KMS-11 (cell line): ENCODE results near the gene NRXN3.

Source experiments
- H2AFZ ChIP-seq: fragments of 200-600 bp; sonication (generic); 2 replicates; pipeline ENCODE4 v1.6.1; 2016; ENCODE audit warnings: antibody characterized with exemption, mixed run types, low read depth
- H3K27ac ChIP-seq: fragments of 200-600 bp; sonication (generic); 2 replicates; pipeline ENCODE4 v1.6.1; 2016; ENCODE audit warnings: mild to moderate bottlenecking, mixed run types
- H3K27me3 ChIP-seq: fragments of 200-600 bp; sonication (generic); 2 replicates; pipeline ENCODE4 v1.6.1; 2017; ENCODE audit warnings: mild to moderate bottlenecking, low read depth, mixed run types, moderate library complexity; ENCODE audit not compliant: insufficient read depth
- H3K36me3 ChIP-seq: fragments of 200-600 bp; sonication (generic); 2 replicates; pipeline ENCODE4 v1.6.1; 2017; ENCODE audit warnings: mild to moderate bottlenecking, mixed run types; ENCODE audit not compliant: insufficient read depth
- H3K4me1 ChIP-seq: fragments of 200-600 bp; sonication (generic); 2 replicates; pipeline ENCODE4 v1.6.1; 2016; ENCODE audit warnings: mild to moderate bottlenecking, low read depth, mixed run types; ENCODE audit not compliant: poor library complexity, severe bottlenecking
- H3K4me2 ChIP-seq: fragments of 200-600 bp; sonication (generic); 2 replicates; pipeline ENCODE4 v1.7.0; 2016; ENCODE audit warnings: mild to moderate bottlenecking, mixed run types
- H3K4me3 ChIP-seq: fragments of 200-600 bp; sonication (generic); IDR thresholded peaks from 2 replicates; pipeline ENCODE4 v1.6.1; 2017; ENCODE audit warnings: low read depth, low read length, mixed read lengths; ENCODE audit not compliant: insufficient read depth
- H3K79me2 ChIP-seq: fragments of 200-600 bp; sonication (generic); 2 replicates; pipeline ENCODE4 v1.6.1; 2016; ENCODE audit warnings: low read depth, mixed run types; ENCODE audit not compliant: insufficient read depth
- H3K9ac ChIP-seq: fragments of 200-600 bp; sonication (generic); 2 replicates; pipeline ENCODE4 v1.6.1; 2016; ENCODE audit warnings: mild to moderate bottlenecking, mixed run types
- H4K20me1 ChIP-seq: fragments of 200-600 bp; sonication (generic); 2 replicates; pipeline ENCODE4 v1.6.1; 2016; ENCODE audit warnings: mild to moderate bottlenecking, mixed run types; ENCODE audit not compliant: insufficient read depth
- CTCF ChIP-seq: fragments of 200-600 bp; sonication (generic); conservative IDR thresholded peaks from 2 replicates; pipeline ENCODE4 v1.6.1; 2017; ENCODE audit warnings: low read depth, mild to moderate bottlenecking, antibody characterized with exemption, low read length, moderate library complexity, mixed read lengths

The NRXN3 gene

DNA sequence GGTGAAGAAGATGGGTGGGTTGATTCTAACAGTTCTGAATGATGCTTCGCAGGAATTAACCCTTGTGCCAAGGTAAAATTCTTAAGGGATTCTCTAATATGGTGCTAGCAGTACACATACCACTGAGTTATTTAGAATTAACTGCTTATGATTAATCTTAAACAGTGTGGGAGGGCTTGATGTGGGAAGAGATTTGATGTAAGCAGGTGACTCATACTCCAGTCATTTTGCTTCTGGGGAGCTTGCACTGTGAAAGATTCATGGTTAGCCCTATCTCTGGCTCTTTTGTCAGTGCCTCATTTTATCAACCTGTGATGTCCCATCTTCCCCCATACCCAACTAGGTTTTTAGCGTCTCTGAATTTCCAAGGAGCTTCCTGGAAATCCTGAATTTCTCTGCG, 83.8 kb downstream of the NRXN3 start:
- H3K27me3 ChIP-seq = no peaks in the 10 kb centered on the region
- no peak overlapping the region for H3K9ac ChIP-seq
- no peaks in the 10 kb centered on the region for H3K36me3 ChIP-seq
- no peaks in the 10 kb centered on the region for H3K4me1 ChIP-seq
- H2AFZ ChIP-seq = no peak overlapping the region
- no peak for TF ChIP-seq CTCF
- H3K79me2 ChIP-seq = no peaks in the 10 kb centered on the region
- no peak overlapping the region for H3K4me3 ChIP-seq
- no peaks in the 10 kb centered on the region for H4K20me1 ChIP-seq
- no peak overlapping the region for H3K27ac ChIP-seq
- no peak overlapping the region for H3K4me2 ChIP-seq

- Histone ChIP-seq H3K36me3 (no peaks in the 10 kb centered on the region), H3K27me3 (no peaks in the 10 kb centered on the region), H3K9ac (no peak overlapping the region), H4K20me1 (no peaks in the 10 kb centered on the region), H3K4me1 (no peaks in the 10 kb centered on the region), H3K4me2 (no peak overlapping the region), H3K27ac (no peak overlapping the region), H2AFZ (no peak overlapping the region), H3K4me3 (no peak overlapping the region), H3K79me2 (no peaks in the 10 kb centered on the region)
- TF ChIP-seq CTCF = no peak
Observed at GRCh38 chr14:78254911-78255461, 84.8 kb downstream of the NRXN3 start.

GRCh38 chr14:78259831-78260230, 89.7 kb downstream of the NRXN3 start:
- no peak overlapping the region for H3K4me2 ChIP-seq
- H3K36me3 ChIP-seq = no peaks in the 10 kb centered on the region
- H3K9ac ChIP-seq = no peak overlapping the region
- no peaks in the 10 kb centered on the region for H3K27me3 ChIP-seq
- H2AFZ ChIP-seq = no peak overlapping the region
- no peaks in the 10 kb centered on the region for H3K4me1 ChIP-seq
- no peak overlapping the region for H3K4me3 ChIP-seq
- no peak overlapping the region for H3K27ac ChIP-seq
- no peaks in the 10 kb centered on the region for H4K20me1 ChIP-seq
- no peak for TF ChIP-seq CTCF
- H3K79me2 ChIP-seq = no peaks in the 10 kb centered on the region

DNA sequence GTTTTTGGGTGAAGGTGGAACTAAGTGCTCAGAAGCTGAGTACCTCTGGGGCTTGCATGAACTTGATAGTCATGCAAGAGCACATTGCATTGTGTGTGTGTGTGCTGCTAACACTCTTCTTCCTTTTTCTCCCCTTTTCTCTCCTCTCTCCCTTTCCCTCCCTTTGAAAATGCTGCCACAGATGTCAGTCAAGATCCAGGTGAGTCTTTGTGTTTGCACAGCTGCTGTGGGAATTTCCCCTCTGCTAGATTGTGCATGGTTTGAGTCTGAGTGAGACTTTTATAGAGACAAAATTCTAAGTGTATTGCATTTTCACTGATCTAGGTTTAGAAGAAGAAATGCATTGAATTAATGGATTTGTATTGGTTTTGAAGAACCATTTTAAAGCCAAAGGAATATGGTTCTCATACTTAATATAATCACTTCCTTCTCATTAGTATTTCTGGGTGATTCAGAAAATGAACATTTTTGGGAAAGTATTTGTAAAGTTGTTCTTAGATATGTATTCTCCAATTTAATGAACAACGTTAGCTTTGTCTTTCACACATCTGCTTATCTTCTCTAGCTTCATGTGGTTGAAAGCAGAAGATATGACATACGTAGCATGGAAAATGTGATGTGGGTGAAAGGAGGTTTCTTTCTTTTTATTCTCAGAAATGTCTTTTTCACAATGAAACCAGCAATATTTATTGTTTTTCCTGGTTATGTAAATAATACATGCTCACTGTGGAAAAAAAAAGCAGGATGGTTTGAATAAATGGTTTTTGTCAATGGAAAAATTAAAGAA, 108.5 kb downstream of the NRXN3 start:
- Histone ChIP-seq H3K27ac (no peak overlapping the region), H3K27me3 (no peaks in the 10 kb centered on the region), H3K4me1 (no peaks in the 10 kb centered on the region), H4K20me1 (no peaks in the 10 kb centered on the region), H3K9ac (no peak overlapping the region), H3K79me2 (no peaks in the 10 kb centered on the region), H3K36me3 (no peaks in the 10 kb centered on the region), H3K4me3 (no peak overlapping the region), H2AFZ (no peak overlapping the region), H3K4me2 (no peak overlapping the region)
- TF ChIP-seq CTCF = no peak
